ENCODE data around the gene FOXP1.

DNA sequence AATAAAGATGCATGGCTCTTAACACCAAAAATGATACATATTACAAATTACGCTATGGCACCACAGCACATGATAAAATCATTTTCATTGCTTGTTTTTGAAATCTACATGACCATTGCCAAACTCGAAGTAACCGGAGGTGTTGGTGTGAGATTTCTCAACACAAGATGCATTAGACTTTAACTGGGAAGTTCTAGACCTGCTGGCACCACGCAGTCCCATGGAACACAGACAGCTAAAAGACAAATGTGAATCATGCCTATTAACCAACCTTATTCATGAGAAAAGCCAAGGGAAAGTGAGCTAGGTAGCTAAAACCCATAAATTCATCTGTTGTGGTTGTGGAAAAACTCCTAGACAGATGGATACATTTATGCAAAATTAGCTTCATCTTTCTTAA lies 595.4 kb downstream of the FOXP1 start:
- TF ChIP-seq EZH2 (IDR thresholded peaks at IDR 0.05; ENCODE audit: low read length, missing control alignments): no peak
- TF ChIP-seq, protein P1, sequence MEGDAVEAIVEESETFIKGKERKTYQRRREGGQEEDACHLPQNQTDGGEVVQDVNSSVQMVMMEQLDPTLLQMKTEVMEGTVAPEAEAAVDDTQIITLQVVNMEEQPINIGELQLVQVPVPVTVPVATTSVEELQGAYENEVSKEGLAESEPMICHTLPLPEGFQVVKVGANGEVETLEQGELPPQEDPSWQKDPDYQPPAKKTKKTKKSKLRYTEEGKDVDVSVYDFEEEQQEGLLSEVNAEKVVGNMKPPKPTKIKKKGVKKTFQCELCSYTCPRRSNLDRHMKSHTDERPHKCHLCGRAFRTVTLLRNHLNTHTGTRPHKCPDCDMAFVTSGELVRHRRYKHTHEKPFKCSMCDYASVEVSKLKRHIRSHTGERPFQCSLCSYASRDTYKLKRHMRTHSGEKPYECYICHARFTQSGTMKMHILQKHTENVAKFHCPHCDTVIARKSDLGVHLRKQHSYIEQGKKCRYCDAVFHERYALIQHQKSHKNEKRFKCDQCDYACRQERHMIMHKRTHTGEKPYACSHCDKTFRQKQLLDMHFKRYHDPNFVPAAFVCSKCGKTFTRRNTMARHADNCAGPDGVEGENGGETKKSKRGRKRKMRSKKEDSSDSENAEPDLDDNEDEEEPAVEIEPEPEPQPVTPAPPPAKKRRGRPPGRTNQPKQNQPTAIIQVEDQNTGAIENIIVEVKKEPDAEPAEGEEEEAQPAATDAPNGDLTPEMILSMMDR (conservative IDR thresholded peaks at IDR 0.05 in 1 of 2, IDR thresholded peaks at IDR 0.05 in 1 of 2; ENCODE audit: low read depth in 1 of 2, low read length in 2 of 2): no peak

Measured in fibroblast of lung (primary cell).